IMR-90 (cell line): ENCODE measurements around the gene AMPD3. TPM values are rescaled to one million over a fixed set of nuclear protein-coding genes. Genes with fewer than 3 reads are reported as not detected.

Experiments used
- ATAC-seq: fragments of 200-7000 bp; cut with Tn5 transposase; 2 replicates; pipeline ENCODE4 v1.9.1; 2020; ENCODE audit warnings: low read depth, mild to moderate bottlenecking, moderate library complexity
- BruUV-seq: library from RNA; stranded (reverse); fragments of 400-500 nt; replicated peaks from 2 replicates; lab custom pipeline; 2021; lab: Mats Ljungman, UMichigan
- CTCF ChIA-PET: fragments of 300-600 bp; formaldehyde crosslinking; extraction: SDS; loops from one replicate; lab custom pipeline; 2021; ENCODE audit warnings: antibody characterized with exemption; lab: Yijun Ruan, JAX
- POLR2A ChIA-PET: fragments of 300-600 bp; sonication (Branson Sonifier 250); formaldehyde crosslinking; loops from one replicate; lab custom pipeline; 2022; ENCODE audit warnings: antibody characterized with exemption; ENCODE audit not compliant: unreplicated experiment; lab: Charles Lee
- DNase-seq: peaks from one replicate; pipeline ENCODE4 v3.0.0; 2013
- H2AFZ ChIP-seq: replicated peaks from 2 replicates; pipeline ENCODE3; 2013; ENCODE audit warnings: low read length, mild to moderate bottlenecking; ENCODE audit not compliant: poor library complexity
- H2AK5ac ChIP-seq: 2 replicates; pipeline ENCODE4 v1.6.1; 2013; ENCODE audit warnings: low read depth, low read length, inconsistent platforms
- H2AK9ac ChIP-seq: replicated peaks from 2 replicates; pipeline ENCODE3; 2013; ENCODE audit warnings: mild to moderate bottlenecking, low read depth, low read length, moderate library complexity; ENCODE audit not compliant: poor library complexity
- H2BK120ac ChIP-seq: 2 replicates; pipeline ENCODE4 v1.6.1; 2013; ENCODE audit warnings: low read depth, low read length, inconsistent platforms
- H2BK15ac ChIP-seq: 3 replicates; pipeline ENCODE4 v1.6.1; 2013; ENCODE audit warnings: low read depth, low read length, inconsistent platforms
- H2BK20ac ChIP-seq: 2 replicates; pipeline ENCODE4 v1.6.1; 2013; ENCODE audit warnings: low read depth, mild to moderate bottlenecking, inconsistent platforms, low read length, moderate library complexity
- H2BK5ac ChIP-seq: 2 replicates; pipeline ENCODE4 v1.6.1; 2013; ENCODE audit warnings: mild to moderate bottlenecking, low read depth, low read length, inconsistent platforms; ENCODE audit not compliant: poor library complexity, severe bottlenecking
- H3K14ac ChIP-seq: replicated peaks from 2 replicates; pipeline ENCODE4 v1.6.1; 2013; ENCODE audit warnings: low read depth, low read length, inconsistent platforms
- H3K18ac ChIP-seq: 2 replicates; pipeline ENCODE4 v1.6.1; 2013; ENCODE audit warnings: low read depth, low read length, control low read depth
- H3K23ac ChIP-seq: 2 replicates; pipeline ENCODE4 v1.6.1; 2013; ENCODE audit warnings: low read depth, low read length, inconsistent platforms
- H3K27ac ChIP-seq: 2 replicates; pipeline ENCODE4 v1.5.1; 2013; ENCODE audit warnings: mild to moderate bottlenecking, control low read depth, low read length; ENCODE audit not compliant: insufficient read depth
- H3K27me3 ChIP-seq: 2 replicates; pipeline ENCODE4 v1.6.1; 2013; ENCODE audit warnings: low read length; ENCODE audit not compliant: control insufficient read depth, insufficient read depth
- H3K36me3 ChIP-seq: 2 replicates; pipeline ENCODE4 v1.6.1; 2013; ENCODE audit warnings: low read length, mixed read lengths; ENCODE audit not compliant: control insufficient read depth, insufficient read depth
- H3K4ac ChIP-seq: 2 replicates; pipeline ENCODE4 v1.6.1; 2013; ENCODE audit warnings: low read depth, low read length, inconsistent platforms
- H3K4me1 ChIP-seq: 2 replicates; pipeline ENCODE4 v1.6.1; 2013; ENCODE audit warnings: low read length, mixed read lengths; ENCODE audit not compliant: control insufficient read depth, insufficient read depth
- H3K4me2 ChIP-seq: 2 replicates; pipeline ENCODE4 v1.6.1; 2013; ENCODE audit warnings: low read depth, mild to moderate bottlenecking, control low read depth, low read length, moderate library complexity
- H3K4me3 ChIP-seq: 2 replicates; pipeline ENCODE4 v1.5.1; 2013; ENCODE audit warnings: low read depth, mild to moderate bottlenecking, control low read depth, low read length, moderate library complexity; ENCODE audit not compliant: insufficient read depth
- H3K56ac ChIP-seq: 2 replicates; pipeline ENCODE4 v1.6.1; 2013; ENCODE audit warnings: low read length, inconsistent platforms; ENCODE audit not compliant: insufficient read depth; ENCODE audit errors: extremely low read depth
- H3K79me1 ChIP-seq, 2 experiments: 2 replicates each; pipeline ENCODE4 v1.6.1; 2013; ENCODE audit warnings: low read length in 2 of 2, inconsistent platforms in 1 of 2, low read depth in 1 of 2
- H3K9ac ChIP-seq: 2 replicates; pipeline ENCODE4 v1.6.1; 2013; ENCODE audit warnings: low read depth, low read length, control low read depth
- H3K9me1 ChIP-seq: 2 replicates; pipeline ENCODE4 v1.6.1; 2013; ENCODE audit warnings: low read length, inconsistent platforms; ENCODE audit not compliant: insufficient read depth
- H3K9me3 ChIP-seq: 2 replicates; pipeline ENCODE4 v1.6.1; 2013; ENCODE audit warnings: low read length; ENCODE audit not compliant: control insufficient read depth, insufficient read depth
- H4K20me1 ChIP-seq: 2 replicates; pipeline ENCODE4 v1.6.1; 2013; ENCODE audit warnings: low read length, inconsistent platforms; ENCODE audit not compliant: insufficient read depth
- H4K5ac ChIP-seq: 2 replicates; pipeline ENCODE4 v1.6.1; 2013; ENCODE audit warnings: mild to moderate bottlenecking, low read depth, low read length, control low read depth
- H4K8ac ChIP-seq, 2 experiments: 2 replicates each; pipeline ENCODE4 v1.6.1; 2013; ENCODE audit warnings: low read depth in 2 of 2, low read length in 2 of 2, control low read depth in 1 of 2, inconsistent platforms in 1 of 2
- H4K91ac ChIP-seq: 2 replicates; pipeline ENCODE4 v1.6.1; 2013; ENCODE audit warnings: low read depth, low read length, inconsistent platforms; ENCODE audit not compliant: insufficient read depth
- CEBPB ChIP-seq: IDR thresholded peaks from 2 replicates; pipeline ENCODE4 v1.6.1; 2012; ENCODE audit warnings: low read depth, low read length, improper control_type of control experiment
- MXI1 ChIP-seq: IDR thresholded peaks from 2 replicates; pipeline ENCODE4 v1.6.1; 2012; ENCODE audit warnings: low read depth, mild to moderate bottlenecking, low read length, moderate library complexity, borderline replicate concordance
- POLR2A ChIP-seq: IDR thresholded peaks from 2 replicates; pipeline ENCODE4 v1.6.1; 2012; ENCODE audit warnings: mild to moderate bottlenecking, low read depth, low read length
- RAD21 ChIP-seq: IDR thresholded peaks from 2 replicates; pipeline ENCODE4 v1.6.1; 2012; ENCODE audit warnings: low read length, improper control_type of control experiment
- RCOR1 ChIP-seq: IDR thresholded peaks from 2 replicates; pipeline ENCODE4 v1.6.1; 2012; ENCODE audit warnings: mild to moderate bottlenecking, low read length, improper control_type of control experiment; ENCODE audit not compliant: insufficient replicate concordance
- RFX5 ChIP-seq: IDR thresholded peaks from 2 replicates; pipeline ENCODE4 v1.8.0; 2012; ENCODE audit warnings: low read depth, mild to moderate bottlenecking, low read length, moderate library complexity
- WGBS, 2 experiments: methylation state at CpG; one replicate each; pipeline versions ENCODE4 v1.1.5 to v1.1.7; 2013; ENCODE audit warnings: missing lambda C conversion rate in 2 of 2; ENCODE audit not compliant: insufficient read length in 1 of 2; ENCODE audit errors: extremely low coverage in 2 of 2; 5-methylcytosine and 5-hydroxymethylcytosine counted together
- dilution Hi-C: fragments of 300-500 bp; cut with HindIII; formaldehyde crosslinking; loops from one replicate; pipeline ENCODE4 v1.14.3; 2018; ENCODE audit warnings: low sequenced_read_pairs; ENCODE audit not compliant: unreplicated experiment
- in situ Hi-C: fragments of 300-500 bp; cut with MboI; formaldehyde crosslinking; loops from 3 replicates; pipeline ENCODE4 v1.14.3; 2019; ENCODE audit warnings: low sequenced_read_pairs, inconsistent platforms, mixed read lengths
- intact Hi-C: fragments of 100-400 bp; cut with micrococcal nuclease; formaldehyde crosslinking; loops from 2 replicates; pipeline ENCODE4 v1.10.0; 2022
- polyA plus RNA-seq, 3 experiments: library from polyadenylated mRNA; depleted of rRNA; stranded (reverse); fragments of >200 nt; gene quantifications; 2 replicates each; pipeline ENCODE4 v1.2.3, GENCODE V29; 2012; ENCODE audit warnings: low replicate concordance in 1 of 3
- total RNA-seq: library from RNA; depleted of rRNA; stranded (reverse); fragments of >200 nt; gene quantifications from 2 replicates; pipeline ENCODE4 v1.2.3, GENCODE V29; 2012
- TF ChIP-seq, protein P1 (sequence below): fragments of 150-350 bp; IDR thresholded peaks from 2 replicates; pipeline ENCODE4 v1.6.1; 2016; ENCODE audit warnings: low read depth, mild to moderate bottlenecking, low read length, moderate library complexity, borderline replicate concordance

The AMPD3 gene
- total and polyA plus RNA-seq, 2 of the 4 experiments (the other 2 are of a cell fraction) = 8.6 to 12.1 TPM

DNA sequence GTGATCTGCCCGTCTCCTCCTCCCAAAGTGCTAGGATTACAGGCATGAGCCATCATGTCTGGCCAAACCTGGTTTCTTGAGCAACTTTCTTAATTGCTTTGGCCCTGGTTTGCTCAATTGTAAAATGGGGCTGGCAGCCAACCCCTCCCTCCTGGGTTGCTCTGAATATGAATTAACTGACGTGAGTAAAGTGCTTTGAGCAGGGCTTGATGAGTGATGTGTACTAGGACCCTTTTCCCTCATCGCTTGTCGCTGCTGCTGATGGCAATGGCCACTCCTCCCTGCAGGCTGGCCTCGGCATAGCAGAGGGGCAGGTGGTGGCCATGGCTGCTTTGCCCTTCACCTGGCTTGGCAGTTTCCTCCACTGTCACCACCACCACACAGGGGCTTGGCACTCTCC is 44.4 kb downstream of the AMPD3 start (continued):
- TF ChIP-seq, protein P1, sequence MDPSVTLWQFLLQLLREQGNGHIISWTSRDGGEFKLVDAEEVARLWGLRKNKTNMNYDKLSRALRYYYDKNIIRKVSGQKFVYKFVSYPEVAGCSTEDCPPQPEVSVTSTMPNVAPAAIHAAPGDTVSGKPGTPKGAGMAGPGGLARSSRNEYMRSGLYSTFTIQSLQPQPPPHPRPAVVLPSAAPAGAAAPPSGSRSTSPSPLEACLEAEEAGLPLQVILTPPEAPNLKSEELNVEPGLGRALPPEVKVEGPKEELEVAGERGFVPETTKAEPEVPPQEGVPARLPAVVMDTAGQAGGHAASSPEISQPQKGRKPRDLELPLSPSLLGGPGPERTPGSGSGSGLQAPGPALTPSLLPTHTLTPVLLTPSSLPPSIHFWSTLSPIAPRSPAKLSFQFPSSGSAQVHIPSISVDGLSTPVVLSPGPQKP = no peak

DNA sequence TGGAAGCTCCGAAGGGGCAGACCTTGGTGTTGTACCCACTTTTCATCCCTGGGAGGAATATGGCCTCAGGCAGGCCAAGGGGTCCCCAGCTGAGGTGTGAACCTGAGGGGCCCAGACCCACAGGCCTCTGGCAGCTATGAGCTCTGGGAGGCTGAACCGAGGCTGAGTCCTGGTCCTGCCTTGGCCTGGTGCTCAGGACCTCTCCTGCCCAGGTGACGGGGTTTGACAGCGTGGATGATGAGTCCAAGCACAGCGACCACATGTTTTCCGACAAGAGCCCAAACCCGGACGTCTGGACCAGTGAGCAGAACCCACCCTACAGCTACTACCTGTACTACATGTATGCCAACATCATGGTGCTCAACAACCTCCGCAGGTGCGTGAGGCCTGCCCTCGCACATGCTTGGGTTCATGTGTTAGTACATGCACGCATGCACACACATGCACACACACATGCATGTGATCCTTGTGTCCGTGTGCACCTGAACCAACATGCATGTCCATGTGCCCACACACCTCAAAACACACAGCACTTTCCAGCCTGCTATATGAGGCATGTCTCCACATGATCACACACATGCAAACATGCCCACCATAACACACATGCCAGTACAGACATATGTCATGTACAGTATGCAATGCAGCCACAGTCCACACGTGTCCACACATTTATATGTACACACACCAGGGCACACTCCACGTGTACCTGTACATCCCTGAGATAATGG is 45.0 kb downstream of the AMPD3 start:
- H3K9ac ChIP-seq = no peak overlapping the region
- no peak overlapping the region for H3K27ac ChIP-seq
- peaks cover 21% of the 10 kb centered on the region for H3K9me1 ChIP-seq
- H3K4me2 ChIP-seq = no peak overlapping the region
- peaks cover 0 to 14% of the 10 kb centered on the region in 2 experiments; a peak in 2 of 4 replicates for H3K79me1 ChIP-seq
- WGBS, 2 experiments = 77% methylated on average over 13 of the region's 15 CpGs; no CpG with 5 or more reads in 1 of the 2 experiments
- DNase-seq (no peak), ATAC-seq (no peak)
- H3K23ac ChIP-seq = no peak overlapping the region
- POLR2A ChIA-PET = no interaction called here
- no peak overlapping the region for H3K4ac ChIP-seq
- no peak overlapping the region for H2BK20ac ChIP-seq
- no peak overlapping the region for H4K8ac ChIP-seq
- H2AK9ac ChIP-seq = no peak overlapping the region
- CTCF ChIA-PET = no interaction called here
- H3K4me1 ChIP-seq = no peaks in the 10 kb centered on the region
- H3K56ac ChIP-seq = no peak overlapping the region
- H3K9me3 ChIP-seq = no peaks in the 10 kb centered on the region
- H2BK15ac ChIP-seq = no peak overlapping the region
- H3K36me3 ChIP-seq = peaks cover 77% of the 10 kb centered on the region
- dilution Hi-C loops (loop anchor here (25.0 kb wide), 1 partner anchor 237 kb away; no protein-coding TSS in a partner anchor), in situ Hi-C loops (no loop called here), intact Hi-C loops (no loop called here)
- no peak overlapping the region for H3K18ac ChIP-seq
- no peaks in the 10 kb centered on the region for H4K20me1 ChIP-seq
- no peak for TF ChIP-seq MXI1
- TF ChIP-seq RFX5 = no peak
- TF ChIP-seq POLR2A = no peak
- no peak for TF ChIP-seq CEBPB
- TF ChIP-seq RAD21 = no peak
- TF ChIP-seq RCOR1 = no peak
- no peak overlapping the region for H3K4me3 ChIP-seq
- no peak overlapping the region for H2AK5ac ChIP-seq
- H4K91ac ChIP-seq = no peak overlapping the region
- H2BK5ac ChIP-seq = no peak overlapping the region
- no peak overlapping the region for H2BK120ac ChIP-seq
- H2AFZ ChIP-seq = no peak overlapping the region
- H3K14ac ChIP-seq = no peak overlapping the region
- no peak overlapping the region for H4K5ac ChIP-seq
- H3K27me3 ChIP-seq = no peaks in the 10 kb centered on the region
- no TSS peak for BruUV-seq
